GM10266 (cell line): Measurements from ENCODE around the gene MEX3D.

Experiments
- DNase-seq: peaks from one replicate; pipeline ENCODE4 v3.0.0; 2012; ENCODE audit errors: extremely low spot score
- CTCF ChIP-seq: IDR thresholded peaks from 2 replicates; pipeline ENCODE4 v1.5.1; 2012; ENCODE audit warnings: mild to moderate bottlenecking, low read depth; ENCODE audit not compliant: control insufficient read depth, insufficient read depth; ENCODE audit errors: missing control alignments

The MEX3D gene

GRCh38 chr19:1570836-1571235 lies 2.7 kb upstream of the MEX3D start:
- TF ChIP-seq CTCF, result no peak
- DNase-seq, result no peak

GRCh38 chr19:1569997-1570396 lies 1.9 kb upstream of the MEX3D start:
- TF ChIP-seq CTCF, result no peak
- DNase-seq, result no peak

- TF ChIP-seq CTCF, result no peak
- DNase-seq, result no peak
Measured at GRCh38 chr19:1567848-1568227, 287 bp downstream of the MEX3D start.

- no peak for DNase-seq
- no peak for TF ChIP-seq CTCF
Measured at GRCh38 chr19:1567116-1567847, 843 bp downstream of the MEX3D start.

- no peak for TF ChIP-seq CTCF
- no peak for DNase-seq
Measured at GRCh38 chr19:1566392-1567115, 1.6 kb downstream of the MEX3D start.

GRCh38 chr19:1563251-1563650 lies 4.9 kb downstream of the MEX3D start:
- no peak for TF ChIP-seq CTCF
- no peak for DNase-seq

GRCh38 chr19:1561236-1561842 lies 6.8 kb downstream of the MEX3D start:
- DNase-seq, result no peak
- no peak for TF ChIP-seq CTCF
